Mesothelial cell of epicardium (in vitro differentiated cells): Measurements from ENCODE around the gene NME4. TPM values are rescaled to one million over a fixed set of nuclear protein-coding genes. Genes with fewer than 3 reads are reported as not detected.
"Not testable (repeated sequence)": the region's sequence is repeated elsewhere in the genome, so short reads cannot be mapped to it uniquely, and the experiment has no call there.

Experiments
- DNase-seq, 2 experiments: peaks; one replicate each; pipeline ENCODE4 v3.0.0; 2021; ENCODE audit warnings: low spot score in 2 of 2; ENCODE audit not compliant: unreplicated experiment in 2 of 2
- H3K27ac Mint-ChIP-seq: 2 replicates; pipeline ENCODE4 v1.8.0; 2021; ENCODE audit warnings: mixed read lengths
- H3K27me3 Mint-ChIP-seq: 2 replicates; pipeline ENCODE4 v1.8.0; 2021; ENCODE audit warnings: low read depth, mixed read lengths
- H3K36me3 Mint-ChIP-seq: 2 replicates; pipeline ENCODE4 v1.8.0; 2021; ENCODE audit warnings: mixed read lengths
- H3K4me1 Mint-ChIP-seq: 2 replicates; pipeline ENCODE4 v1.8.0; 2021; ENCODE audit warnings: mixed read lengths
- H3K4me3 Mint-ChIP-seq: 2 replicates; pipeline ENCODE4 v1.8.0; 2021; ENCODE audit warnings: mild to moderate bottlenecking, moderate library complexity, mixed read lengths
- H3K9me3 Mint-ChIP-seq: 2 replicates; pipeline ENCODE4 v1.8.0; 2021; ENCODE audit warnings: mixed read lengths
- total RNA-seq: library from RNA; stranded (reverse); gene quantifications from 3 replicates; pipeline ENCODE4 v1.2.1, GENCODE V29; 2021
- TF ChIP-seq, protein P1 (sequence below): fragments of 200-600 bp; sonication (generic); IDR thresholded peaks from one replicate; pipeline ENCODE4 v1.5.0; 2021; ENCODE audit warnings: antibody characterized with exemption; ENCODE audit not compliant: unreplicated experiment

NME4 gene
- total RNA-seq, 1 donor from 2014 or later: 252 TPM

DNA sequence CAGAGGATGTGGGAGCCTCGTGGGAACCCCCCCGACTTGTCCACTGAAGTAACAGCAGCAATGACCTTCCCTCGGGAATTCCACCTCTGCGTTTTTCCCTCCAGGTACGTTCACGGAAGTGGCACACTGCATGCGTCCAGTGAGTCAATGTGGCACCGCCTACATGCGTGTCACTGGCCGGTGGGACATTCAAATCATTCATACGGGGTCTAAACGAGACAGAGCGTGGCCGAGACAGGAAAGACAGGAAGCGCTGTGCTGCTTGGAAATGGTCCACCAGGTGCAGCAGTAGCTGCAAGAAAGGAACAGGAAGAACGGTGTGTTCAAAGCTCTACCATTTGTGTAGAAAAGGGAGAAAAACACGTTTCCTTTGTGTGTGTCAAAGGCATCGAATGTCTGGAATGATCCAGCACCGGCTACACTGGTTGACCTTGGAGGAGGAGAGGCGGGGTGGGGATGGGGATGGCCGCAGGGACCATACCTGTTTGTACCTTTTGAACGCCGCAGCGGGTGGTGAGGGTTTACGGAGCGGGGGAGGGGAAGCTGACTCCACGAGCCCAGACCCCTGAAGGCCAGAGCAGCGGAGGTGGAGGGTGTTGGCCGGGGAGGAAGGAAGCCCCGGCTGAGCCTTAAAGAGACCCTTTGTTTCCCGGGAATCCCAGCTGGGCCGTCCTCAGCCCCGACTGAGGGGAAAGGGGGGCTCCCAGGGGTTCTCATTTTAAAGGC lies 13.5 kb upstream of the NME4 start:
- peak in 1 of 2 experiments; percentile 19 for DNase-seq
- TF ChIP-seq, protein P1, sequence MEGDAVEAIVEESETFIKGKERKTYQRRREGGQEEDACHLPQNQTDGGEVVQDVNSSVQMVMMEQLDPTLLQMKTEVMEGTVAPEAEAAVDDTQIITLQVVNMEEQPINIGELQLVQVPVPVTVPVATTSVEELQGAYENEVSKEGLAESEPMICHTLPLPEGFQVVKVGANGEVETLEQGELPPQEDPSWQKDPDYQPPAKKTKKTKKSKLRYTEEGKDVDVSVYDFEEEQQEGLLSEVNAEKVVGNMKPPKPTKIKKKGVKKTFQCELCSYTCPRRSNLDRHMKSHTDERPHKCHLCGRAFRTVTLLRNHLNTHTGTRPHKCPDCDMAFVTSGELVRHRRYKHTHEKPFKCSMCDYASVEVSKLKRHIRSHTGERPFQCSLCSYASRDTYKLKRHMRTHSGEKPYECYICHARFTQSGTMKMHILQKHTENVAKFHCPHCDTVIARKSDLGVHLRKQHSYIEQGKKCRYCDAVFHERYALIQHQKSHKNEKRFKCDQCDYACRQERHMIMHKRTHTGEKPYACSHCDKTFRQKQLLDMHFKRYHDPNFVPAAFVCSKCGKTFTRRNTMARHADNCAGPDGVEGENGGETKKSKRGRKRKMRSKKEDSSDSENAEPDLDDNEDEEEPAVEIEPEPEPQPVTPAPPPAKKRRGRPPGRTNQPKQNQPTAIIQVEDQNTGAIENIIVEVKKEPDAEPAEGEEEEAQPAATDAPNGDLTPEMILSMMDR: no peak
- Mint-ChIP-seq H3K9me3 (no peaks in the 10 kb centered on the region), H3K4me1 (peaks cover 43% of the 10 kb centered on the region), H3K36me3 (no peaks in the 10 kb centered on the region), H3K27me3 (no peaks in the 10 kb centered on the region), H3K27ac (peak overlapping the region; percentile 91), H3K4me3 (peak overlapping the region; percentile 84)

DNA sequence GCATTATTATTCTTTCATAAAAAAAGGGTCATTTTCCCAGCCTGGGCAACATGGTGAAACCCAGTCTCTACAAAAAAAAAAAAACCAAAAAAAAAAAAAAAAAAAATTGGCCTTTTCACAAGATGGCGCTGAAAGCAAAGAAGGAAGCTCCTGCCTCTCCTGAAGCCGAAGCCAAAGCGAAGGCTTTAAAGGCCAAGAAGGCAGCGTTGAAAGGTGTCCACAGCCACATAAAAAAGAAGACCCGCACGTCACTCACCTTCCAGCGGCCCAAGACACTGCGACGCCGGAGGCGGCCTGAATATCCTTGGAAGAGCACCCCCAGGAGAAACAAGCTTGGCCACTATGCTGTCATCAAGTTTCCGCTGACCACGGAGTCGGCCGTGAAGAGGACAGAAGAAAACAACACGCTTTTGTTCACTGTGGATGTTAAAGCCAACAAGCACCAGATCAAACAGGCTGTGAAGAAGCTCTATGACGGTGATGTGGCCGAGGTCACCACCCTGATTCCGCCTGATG lies 10.3 kb upstream of the NME4 start:
- no peak for DNase-seq
- peak overlapping the region; percentile 17 for H3K4me3 Mint-ChIP-seq
- TF ChIP-seq, protein P1: no peak
- peaks cover 44% of the 10 kb centered on the region for H3K4me1 Mint-ChIP-seq
- no peaks in the 10 kb centered on the region for H3K9me3 Mint-ChIP-seq
- no peaks in the 10 kb centered on the region for H3K36me3 Mint-ChIP-seq
- H3K27ac Mint-ChIP-seq: peak overlapping the region; percentile 86
- no peaks in the 10 kb centered on the region for H3K27me3 Mint-ChIP-seq

GRCh38 chr16:387761-388666 lies 9.0 kb upstream of the NME4 start:
- peak overlapping the region; percentile 47 for H3K4me3 Mint-ChIP-seq
- H3K36me3 Mint-ChIP-seq, H3K9me3 Mint-ChIP-seq, H3K27me3 Mint-ChIP-seq: not testable (repeated sequence)
- H3K27ac Mint-ChIP-seq: peak overlapping the region; percentile 95
- peak in 1 of 2 experiments; percentile 20 for DNase-seq
- peaks cover 36% of the 10 kb centered on the region for H3K4me1 Mint-ChIP-seq

GRCh38 chr16:389352-389751 lies 7.6 kb upstream of the NME4 start:
- H3K9me3 Mint-ChIP-seq: no peaks in the 10 kb centered on the region

DNA sequence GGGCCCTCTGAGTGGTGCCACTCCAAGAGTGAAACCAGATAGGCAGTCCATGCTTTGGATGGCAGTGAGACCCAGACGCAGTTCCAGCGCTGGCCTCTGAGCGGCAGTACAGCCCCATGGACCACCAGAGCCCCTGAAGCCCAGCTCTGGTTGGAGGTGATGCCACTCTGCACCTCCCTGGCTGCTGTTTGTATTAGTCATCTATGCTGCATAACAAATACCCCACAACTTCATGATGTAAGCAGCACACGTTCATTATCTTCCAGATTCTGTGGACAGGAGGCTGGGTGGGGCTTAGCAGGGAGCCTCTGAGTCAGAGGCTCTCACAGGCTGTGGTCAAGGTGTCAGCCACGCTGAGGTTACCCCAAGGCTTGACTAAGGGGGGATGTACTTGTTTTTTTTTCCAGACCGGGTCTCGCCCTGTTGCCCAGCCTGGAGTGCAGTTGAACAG lies 5.1 kb upstream of the NME4 start:
- Mint-ChIP-seq H3K27ac (no peak overlapping the region), H3K36me3 (peaks cover 3% of the 10 kb centered on the region), H3K9me3 (no peaks in the 10 kb centered on the region), H3K4me1 (peaks cover 31% of the 10 kb centered on the region), H3K27me3 (no peaks in the 10 kb centered on the region), H3K4me3 (no peak overlapping the region)
- TF ChIP-seq, protein P1: peak; percentile 43
- DNase-seq: no peak

More at GRCh38 chr16:389352-389751, 7.6 kb upstream of the NME4 start:
- no peak overlapping the region for H3K4me3 Mint-ChIP-seq
- no peaks in the 10 kb centered on the region for H3K27me3 Mint-ChIP-seq
- H3K27ac Mint-ChIP-seq: no peak overlapping the region
- no peak for DNase-seq
- H3K4me1 Mint-ChIP-seq: peaks cover 27% of the 10 kb centered on the region
- TF ChIP-seq, protein P1: no peak
- peaks cover 3% of the 10 kb centered on the region for H3K36me3 Mint-ChIP-seq
